NB4 (cell line): ENCODE measurements around the gene RIC8B.
A peak's percentile ranks its signal among the peaks of the same experiment; 100 is the strongest.

Experiments
- DNase-seq: peaks from one replicate; pipeline ENCODE4 v3.0.0; 2010; ENCODE audit warnings: low read depth
- H3K4me3 ChIP-seq: one replicate; pipeline ENCODE4 v1.5.1; 2011; ENCODE audit warnings: mild to moderate bottlenecking, low read depth, low read length, moderate library complexity
- MAX ChIP-seq: IDR thresholded peaks from 2 replicates; pipeline ENCODE4 v1.6.1; 2011; ENCODE audit warnings: low read depth, low read length
- MYC ChIP-seq: IDR thresholded peaks from 2 replicates; pipeline ENCODE4 v1.6.1; 2011; ENCODE audit warnings: low read depth, low read length
- POLR2A ChIP-seq: IDR thresholded peaks from 2 replicates; pipeline ENCODE4 v1.6.1; 2011; ENCODE audit warnings: mild to moderate bottlenecking; ENCODE audit not compliant: insufficient read length; ENCODE audit errors: extremely low read depth
- TF ChIP-seq, protein P1 (sequence below): IDR thresholded peaks from one replicate; pipeline ENCODE4 v1.5.1; 2012; ENCODE audit warnings: low read depth, low read length

Gene RIC8B

DNA sequence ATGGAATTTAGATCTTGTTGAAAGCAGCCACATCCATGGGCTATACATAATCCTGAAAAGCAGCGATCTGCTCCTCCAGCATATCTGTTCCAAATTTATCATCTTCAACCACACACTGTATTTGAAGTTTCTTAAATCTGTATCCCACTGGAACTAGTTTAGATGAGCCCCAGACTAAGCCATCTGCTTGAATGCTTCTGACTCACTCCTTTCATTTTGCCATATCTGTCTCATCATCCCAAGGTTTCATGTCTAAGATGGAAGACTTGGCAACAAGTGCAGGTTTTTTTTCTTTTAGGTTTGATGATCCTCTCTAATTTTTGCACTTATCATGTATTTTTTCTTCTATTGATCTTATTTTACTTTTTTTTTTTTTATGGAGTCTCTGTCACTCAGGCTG, 126.8 kb downstream of the RIC8B start:
- TF ChIP-seq MYC: no peak
- no peak for TF ChIP-seq MAX
- TF ChIP-seq, protein P1, sequence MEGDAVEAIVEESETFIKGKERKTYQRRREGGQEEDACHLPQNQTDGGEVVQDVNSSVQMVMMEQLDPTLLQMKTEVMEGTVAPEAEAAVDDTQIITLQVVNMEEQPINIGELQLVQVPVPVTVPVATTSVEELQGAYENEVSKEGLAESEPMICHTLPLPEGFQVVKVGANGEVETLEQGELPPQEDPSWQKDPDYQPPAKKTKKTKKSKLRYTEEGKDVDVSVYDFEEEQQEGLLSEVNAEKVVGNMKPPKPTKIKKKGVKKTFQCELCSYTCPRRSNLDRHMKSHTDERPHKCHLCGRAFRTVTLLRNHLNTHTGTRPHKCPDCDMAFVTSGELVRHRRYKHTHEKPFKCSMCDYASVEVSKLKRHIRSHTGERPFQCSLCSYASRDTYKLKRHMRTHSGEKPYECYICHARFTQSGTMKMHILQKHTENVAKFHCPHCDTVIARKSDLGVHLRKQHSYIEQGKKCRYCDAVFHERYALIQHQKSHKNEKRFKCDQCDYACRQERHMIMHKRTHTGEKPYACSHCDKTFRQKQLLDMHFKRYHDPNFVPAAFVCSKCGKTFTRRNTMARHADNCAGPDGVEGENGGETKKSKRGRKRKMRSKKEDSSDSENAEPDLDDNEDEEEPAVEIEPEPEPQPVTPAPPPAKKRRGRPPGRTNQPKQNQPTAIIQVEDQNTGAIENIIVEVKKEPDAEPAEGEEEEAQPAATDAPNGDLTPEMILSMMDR: no peak
- no peak for TF ChIP-seq POLR2A
- DNase-seq: no peak
- H3K4me3 ChIP-seq: no peak overlapping the region

DNA sequence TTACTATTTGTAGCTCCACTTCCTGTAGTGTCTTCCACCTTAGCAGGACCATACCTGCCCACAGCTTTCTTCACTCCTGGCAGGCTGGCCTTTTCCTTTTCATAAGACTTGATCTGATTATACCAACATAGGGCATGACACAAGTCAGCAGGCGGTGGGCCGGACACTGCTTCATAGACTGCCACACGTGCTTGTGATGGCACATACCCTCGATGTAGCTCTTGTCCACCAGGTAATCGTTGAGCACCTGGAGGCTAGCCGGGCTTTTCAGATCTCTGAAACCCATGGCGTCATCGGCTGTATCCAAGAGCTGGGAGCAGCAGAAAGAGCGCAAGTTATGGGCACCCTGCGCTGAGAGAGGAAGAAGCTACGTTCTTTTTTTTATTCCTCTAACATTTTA, 127.6 kb downstream of the RIC8B start:
- TF ChIP-seq, protein P1: no peak
- TF ChIP-seq MAX (no peak), MYC (no peak), POLR2A (no peak)
- no peak for DNase-seq

GRCh38 chr12:106903241-106903945, 128.9 kb downstream of the RIC8B start:
- H3K4me3 ChIP-seq: no peak overlapping the region
- TF ChIP-seq POLR2A: no peak
- TF ChIP-seq MAX: no peak
- TF ChIP-seq, protein P1: no peak
- TF ChIP-seq MYC: no peak
- peak; percentile 28 for DNase-seq

More for the DNA sequence above, 127.6 kb downstream of the RIC8B start:
- H3K4me3 ChIP-seq: no peak overlapping the region

DNA sequence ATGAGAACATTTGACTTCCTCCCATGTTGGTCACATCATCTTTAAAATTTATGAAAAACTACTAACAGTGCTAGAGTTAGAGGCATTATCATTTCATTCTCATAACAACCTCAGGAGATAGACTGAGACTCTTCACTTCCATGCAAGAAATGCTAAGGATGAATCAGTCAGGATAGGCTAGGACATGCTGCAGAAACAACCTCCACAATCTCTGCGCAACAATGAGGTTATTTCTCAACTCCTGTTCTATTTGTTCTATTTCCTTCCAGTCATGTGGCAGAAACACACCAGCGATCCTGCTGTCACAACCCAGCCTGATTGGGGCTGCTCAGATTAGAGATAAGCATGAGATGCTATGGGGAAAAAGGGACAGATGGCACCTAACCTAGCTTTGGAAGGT, 132.2 kb downstream of the RIC8B start:
- no peak overlapping the region for H3K4me3 ChIP-seq
- no peak for DNase-seq
- TF ChIP-seq MYC (no peak), MAX (no peak), POLR2A (no peak)
- TF ChIP-seq, protein P1: no peak

DNA sequence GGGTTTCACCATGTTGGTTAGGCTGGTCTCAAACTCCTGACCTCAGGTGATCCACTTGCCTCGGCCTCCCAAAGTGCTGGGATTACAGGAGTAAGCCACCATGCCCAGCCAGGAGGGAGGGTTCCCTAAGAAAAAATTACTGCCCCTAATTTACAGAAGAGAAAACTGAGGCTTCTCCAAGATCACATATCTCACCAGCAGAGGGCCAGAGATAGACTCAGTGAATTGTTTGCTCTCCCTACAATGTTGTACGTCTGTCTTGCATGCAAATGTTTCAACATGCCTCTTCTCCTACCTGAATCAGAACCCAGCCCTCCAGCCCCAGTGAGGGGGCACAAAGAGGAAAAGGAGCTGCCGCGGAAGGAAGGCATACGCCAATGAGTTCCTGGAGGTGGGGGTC, 132.9 kb downstream of the RIC8B start:
- TF ChIP-seq MAX: no peak
- TF ChIP-seq, protein P1: peak; percentile 36
- H3K4me3 ChIP-seq: no peak overlapping the region
- DNase-seq: peak; percentile 37

- H3K4me3 ChIP-seq: no peak overlapping the region
- TF ChIP-seq, protein P1: no peak
- TF ChIP-seq MYC (no peak), POLR2A (no peak), MAX (no peak)
- DNase-seq: no peak
Observed at GRCh38 chr12:106907846-106908245, 133.4 kb downstream of the RIC8B start.
